UCSD-AML1 (cell line): Measurements from ENCODE around the gene MAP3K5.
"Not testable (repeated sequence)": the region's sequence is repeated elsewhere in the genome, so short reads cannot be mapped to it uniquely, and the experiment has no call there.

Experiments used
- DNase-seq: peaks from one replicate; lab custom pipeline; 2025; ENCODE audit not compliant: unreplicated experiment; lab: John Stamatoyannopoulos, UW

Gene MAP3K5

GRCh38 chr6:136586295-136586694 lies 206.0 kb downstream of the MAP3K5 start:
- DNase-seq, result no peak

DNA sequence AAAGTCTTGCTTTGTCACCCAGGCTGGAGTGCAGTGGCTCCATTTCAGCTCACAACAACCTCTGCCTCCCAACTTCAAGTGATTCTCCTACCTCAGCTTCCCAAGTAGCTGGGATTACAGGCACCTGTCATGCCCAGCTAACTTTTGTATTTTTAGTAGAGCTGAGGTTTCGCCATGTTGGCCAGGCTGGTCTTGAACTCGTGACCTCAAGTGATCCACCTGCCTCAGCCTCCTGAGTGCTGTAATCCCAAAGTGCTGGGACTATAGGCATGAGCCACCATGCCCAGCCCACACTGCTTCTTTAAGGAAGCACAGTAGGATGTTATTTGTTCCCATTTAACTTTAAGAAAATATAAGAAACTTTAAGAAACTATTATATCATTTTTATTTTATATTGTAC lies 206.8 kb downstream of the MAP3K5 start:
- DNase-seq, result not testable (repeated sequence)

GRCh38 chr6:136584290-136584689 lies 208.0 kb downstream of the MAP3K5 start:
- not testable (repeated sequence) for DNase-seq

GRCh38 chr6:136582711-136583471 lies 209.4 kb downstream of the MAP3K5 start:
- no peak for DNase-seq

DNA sequence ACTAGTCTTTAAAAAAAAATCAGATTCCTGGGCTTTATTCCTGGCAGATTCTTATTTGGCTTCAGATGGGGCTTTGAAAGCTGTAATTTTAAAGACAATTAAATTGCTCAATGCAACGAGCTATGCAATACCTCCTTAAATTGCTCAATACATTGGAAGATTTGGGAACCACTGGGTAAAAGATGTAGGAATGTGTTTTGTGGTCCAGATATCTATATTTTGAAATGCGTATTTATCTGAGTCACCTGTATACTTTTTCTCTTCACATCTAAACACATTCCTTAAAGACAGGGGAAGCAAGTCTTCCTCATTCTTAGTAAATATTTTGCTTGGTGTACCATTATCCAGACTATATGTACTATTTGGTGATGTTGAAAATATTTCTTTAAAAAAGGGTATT lies 212.5 kb downstream of the MAP3K5 start:
- no peak for DNase-seq

- no peak for DNase-seq
Measured at GRCh38 chr6:136576821-136577220, 215.5 kb downstream of the MAP3K5 start.

- DNase-seq, result no peak
Measured at GRCh38 chr6:136571496-136571895, 220.8 kb downstream of the MAP3K5 start.

DNA sequence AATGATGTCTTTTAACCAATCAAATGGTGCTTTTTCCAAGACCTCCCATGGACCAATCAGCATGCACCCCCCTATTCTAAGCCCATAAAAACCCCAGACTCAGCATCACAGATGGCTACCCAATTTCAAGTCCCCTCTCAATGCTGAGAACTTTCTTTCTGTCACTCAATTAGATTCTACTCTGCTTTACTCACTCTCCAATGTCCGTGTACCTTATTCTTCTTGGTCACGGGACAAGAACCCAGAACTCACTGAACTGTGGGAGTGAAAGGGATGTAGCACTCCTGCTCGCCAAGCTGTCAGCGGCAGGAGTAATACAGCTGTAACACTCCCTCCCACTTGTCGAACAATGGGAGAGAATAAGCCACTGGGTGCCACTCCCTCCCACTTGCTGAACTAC lies 221.2 kb downstream of the MAP3K5 start:
- DNase-seq, result no peak

GRCh38 chr6:136568129-136568528 lies 224.1 kb downstream of the MAP3K5 start:
- DNase-seq, result no peak

GRCh38 chr6:136567688-136568087 lies 224.6 kb downstream of the MAP3K5 start:
- no peak for DNase-seq

- no peak for DNase-seq
Measured at GRCh38 chr6:136566851-136567250, 225.4 kb downstream of the MAP3K5 start.

DNA sequence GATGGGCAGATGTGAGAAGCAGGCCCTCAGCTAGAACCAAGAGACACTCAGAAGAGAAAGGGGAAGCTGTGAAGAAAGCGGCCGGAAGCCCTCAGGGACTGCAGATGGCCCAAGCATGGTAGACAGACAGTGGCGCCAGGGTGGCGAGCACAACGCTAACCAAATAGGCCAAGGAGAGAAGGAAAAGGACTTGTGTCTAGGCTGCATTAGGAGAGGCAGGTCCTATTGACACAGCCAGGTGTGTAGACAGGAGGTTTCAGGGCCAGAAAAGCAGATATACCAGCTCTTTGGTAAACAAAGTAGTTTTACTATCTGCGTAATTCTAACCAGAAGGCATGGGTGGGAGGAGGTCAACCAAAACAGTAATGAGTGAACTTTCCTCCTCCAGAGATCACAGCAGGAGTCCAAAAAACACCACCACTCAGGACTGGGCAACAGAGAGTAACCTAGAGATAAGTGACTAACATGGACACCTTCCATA lies 226.2 kb downstream of the MAP3K5 start:
- DNase-seq, result peak; percentile 68

DNA sequence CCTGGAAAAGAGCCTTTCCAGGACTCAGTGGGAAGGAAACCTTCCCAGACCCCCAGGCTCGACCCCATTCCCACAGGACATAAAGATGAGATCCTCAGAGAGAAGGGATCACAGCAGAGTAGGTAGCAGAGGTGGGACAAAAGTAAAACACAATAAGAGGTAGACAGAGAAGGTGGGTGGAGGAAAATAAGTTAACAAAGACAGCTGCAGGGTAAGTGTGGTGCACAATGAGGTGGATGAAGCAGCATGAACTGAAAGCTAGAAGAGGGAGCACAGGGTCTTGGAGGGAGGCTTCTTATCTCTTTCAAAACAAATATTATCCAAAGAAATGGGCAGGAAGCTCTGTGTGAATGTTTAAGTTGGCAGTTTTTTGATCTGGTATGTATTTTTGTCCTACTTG lies 228.1 kb downstream of the MAP3K5 start:
- DNase-seq, result no peak

GRCh38 chr6:136563386-136564152 lies 228.7 kb downstream of the MAP3K5 start:
- no peak for DNase-seq

GRCh38 chr6:136562211-136562610 lies 230.1 kb downstream of the MAP3K5 start:
- no peak for DNase-seq

GRCh38 chr6:136553166-136553787 lies 239.0 kb downstream of the MAP3K5 start:
- no peak for DNase-seq

DNA sequence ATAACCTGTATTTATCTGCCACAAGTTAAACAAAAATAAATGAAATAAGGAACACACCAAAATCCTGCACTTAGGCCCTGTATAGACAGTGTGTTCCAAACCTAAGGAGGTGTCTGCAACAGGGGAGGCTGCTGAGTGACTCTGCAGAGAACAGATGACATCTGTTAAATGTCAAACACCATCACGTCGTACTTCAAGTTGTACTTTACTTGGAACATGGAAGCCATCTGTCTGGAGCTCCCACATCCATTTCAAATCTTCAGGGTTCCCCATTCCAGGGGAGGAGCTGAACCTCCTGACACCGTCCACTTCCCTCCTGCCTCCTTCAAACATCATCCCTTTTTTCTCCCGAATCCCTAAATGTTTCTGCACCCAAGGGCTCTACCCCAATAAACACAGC lies 240.2 kb downstream of the MAP3K5 start:
- no peak for DNase-seq

GRCh38 chr6:136551103-136551502 lies 241.2 kb downstream of the MAP3K5 start:
- DNase-seq, result no peak

DNA sequence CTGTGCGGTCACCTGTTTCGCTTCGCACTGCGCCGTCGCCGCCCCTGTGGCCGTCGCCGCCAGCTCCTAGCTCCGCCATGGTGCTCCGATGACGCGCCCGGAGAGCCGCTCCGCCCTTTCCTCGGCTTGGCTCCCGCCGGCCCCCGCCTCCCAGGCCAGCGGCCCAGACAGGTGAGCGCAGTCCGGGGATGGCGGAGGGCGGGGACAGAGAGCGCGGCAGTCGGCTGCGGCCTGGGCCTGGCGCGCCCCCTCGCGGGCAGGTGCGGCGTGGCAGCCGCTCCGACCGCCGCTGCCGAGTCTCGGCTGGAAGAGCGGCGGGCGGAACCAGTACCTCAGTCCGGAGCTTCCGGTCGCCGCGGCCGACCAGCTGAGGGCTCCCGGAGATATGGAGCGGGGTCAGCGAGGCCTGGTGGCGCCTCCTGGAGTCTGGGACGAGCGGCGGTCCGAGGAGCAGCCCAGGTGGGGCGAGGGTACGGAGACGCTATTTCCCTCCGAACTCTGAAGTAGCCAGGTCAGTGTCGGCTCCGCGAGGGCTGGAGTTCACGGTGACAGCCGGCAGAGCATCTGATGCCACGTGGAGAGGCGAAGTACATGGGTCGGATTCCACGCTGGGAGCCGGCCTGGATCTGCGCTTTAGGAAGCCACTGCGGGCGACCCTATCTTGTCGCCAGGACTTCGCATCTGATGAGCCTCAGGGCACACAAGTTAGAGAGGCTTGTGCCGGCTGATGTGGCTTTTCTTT lies 241.8 kb downstream of the MAP3K5 start, which contains the start of gene MAP7:
Gene MAP7, minus strand, starts transcription at position 93 of the 742 bp plus-strand sequence. Its CDS starts 14 bp downstream, at position 79.
- peak; percentile 64 for DNase-seq

DNA sequence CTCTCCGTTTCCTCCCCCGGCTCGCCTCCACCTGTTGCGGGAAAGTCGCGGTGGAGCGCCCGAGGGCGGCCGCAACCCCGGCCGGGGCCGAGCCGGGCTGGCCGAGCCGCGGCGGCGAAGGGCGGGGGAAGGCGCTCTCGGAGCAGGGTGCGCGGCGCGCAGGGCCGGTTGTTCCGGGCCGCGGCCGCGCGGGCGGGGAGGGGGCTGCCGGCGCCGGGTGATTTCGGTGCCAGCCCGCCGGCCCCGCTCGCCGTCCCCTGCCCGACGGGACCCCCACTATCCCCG lies 242.3 kb downstream of the MAP3K5 start:
- peak; percentile 51 for DNase-seq
